Measurements from ENCODE around the gene CLIC5. TPM values are rescaled to one million over a fixed set of nuclear protein-coding genes. Genes with fewer than 3 reads are reported as not detected.

The CLIC5 gene
- total and polyA plus RNA-seq, 2 donors (not counting 1 experiment from before 2014, with no cell fraction given), result 0.96 to 0.97 TPM

- Histone ChIP-seq H3K9me3 (ENCODE audit: control extremely low read depth in 1 of 3, control insufficient read depth in 2 of 3, insufficient read depth in 1 of 3, low read length in 2 of 3) (no peaks in the 10 kb centered on the region), H3K79me2 (ENCODE audit: control insufficient read depth, insufficient read depth, low read length) (no peaks in the 10 kb centered on the region), H3K27ac (ENCODE audit: low read length in 2 of 2) (no peak overlapping the region), H4K20me1 (ENCODE audit: control insufficient read depth, insufficient read depth, low read length, poor library complexity, severe bottlenecking) (no peaks in the 10 kb centered on the region), H3K4me1 (ENCODE audit: control insufficient read depth in 2 of 2, insufficient read depth in 2 of 2, low read length in 2 of 2) (no peaks in the 10 kb centered on the region), H3K36me3 (replicated peaks in 1 of 2; ENCODE audit: control extremely low read depth in 1 of 2, control insufficient read depth in 1 of 2, extremely low read depth in 1 of 2, insufficient read depth in 2 of 2, low read length in 1 of 2) (no peaks in the 10 kb centered on the region), H3K4me3 (ENCODE audit: control extremely low read depth in 1 of 5, extremely low read depth in 1 of 5, insufficient read depth in 1 of 5, low read depth in 2 of 5, low read length in 4 of 5) (no peak overlapping the region), H2AFZ (ENCODE audit: insufficient read depth, low read depth, low read length, poor library complexity, severe bottlenecking) (no peak overlapping the region), H3K4me2 (replicated peaks; ENCODE audit: low read depth, low read length, poor library complexity, severe bottlenecking) (no peak overlapping the region), H3K27me3 (replicated peaks in 1 of 4; ENCODE audit: control extremely low read depth in 1 of 4, control insufficient read depth in 3 of 4, insufficient read depth in 4 of 4, low read length in 3 of 4) (peaks cover 0 to 17% (median 2%) of the 10 kb centered on the region in 4 experiments), H3K9ac (ENCODE audit: low read length) (no peak overlapping the region)
- Mint-ChIP-seq H3K4me1 (no peaks in the 10 kb centered on the region), H3K9me3 (ENCODE audit: insufficient read depth) (no peaks in the 10 kb centered on the region), H3K4me3 (no peak overlapping the region), H3K27me3 (peaks cover 42% of the 10 kb centered on the region), H3K27ac (no peak overlapping the region)
- ChIA-PET POLR2A (no interaction called here), CTCF (no interaction called here)
- DNase-seq (no peak), ATAC-seq (ENCODE audit: low read depth) (no peak)
- TF ChIP-seq EZH2 (IDR thresholded peaks at IDR 0.05; ENCODE audit: borderline replicate concordance, insufficient read depth, low read depth, low read length, poor library complexity, severe bottlenecking), result no peak
- TF ChIP-seq CTCF (IDR thresholded peaks at IDR 0.05), result no peak
- no CpG with 5 or more reads among the region's 1 CpG for WGBS (ENCODE audit: insufficient coverage)
- intact Hi-C loops (cut with micrococcal nuclease), result no loop called here
These were observed 43.3 kb upstream of the CLIC5 start for GRCh38 chr6:46058951-46059350.

- H3K79me2 ChIP-seq (ENCODE audit: control insufficient read depth, insufficient read depth, low read length), result no peaks in the 10 kb centered on the region
- H3K4me3 ChIP-seq (ENCODE audit: control extremely low read depth in 1 of 5, extremely low read depth in 1 of 5, insufficient read depth in 1 of 5, low read depth in 2 of 5, low read length in 4 of 5), result no peak overlapping the region
- no peaks in the 10 kb centered on the region for H3K4me1 ChIP-seq (ENCODE audit: control insufficient read depth in 2 of 2, insufficient read depth in 2 of 2, low read length in 2 of 2)
- Mint-ChIP-seq H3K4me3 (no peak overlapping the region), H3K27me3 (peaks cover 39% of the 10 kb centered on the region), H3K4me1 (no peaks in the 10 kb centered on the region), H3K27ac (no peak overlapping the region), H3K9me3 (ENCODE audit: insufficient read depth) (no peaks in the 10 kb centered on the region)
- no peak overlapping the region for H2AFZ ChIP-seq (ENCODE audit: insufficient read depth, low read depth, low read length, poor library complexity, severe bottlenecking)
- intact Hi-C loops (cut with micrococcal nuclease), result no loop called here
- H3K4me2 ChIP-seq (replicated peaks; ENCODE audit: low read depth, low read length, poor library complexity, severe bottlenecking), result no peak overlapping the region
- H4K20me1 ChIP-seq (ENCODE audit: control insufficient read depth, insufficient read depth, low read length, poor library complexity, severe bottlenecking), result no peaks in the 10 kb centered on the region
- POLR2A ChIA-PET, result no interaction called here
- peaks cover 0 to 12% (median 2%) of the 10 kb centered on the region in 4 experiments for H3K27me3 ChIP-seq (replicated peaks in 1 of 4; ENCODE audit: control extremely low read depth in 1 of 4, control insufficient read depth in 3 of 4, insufficient read depth in 4 of 4, low read length in 3 of 4)
- H3K9ac ChIP-seq (ENCODE audit: low read length), result no peak overlapping the region
- CTCF ChIA-PET, result no interaction called here
- H3K9me3 ChIP-seq (ENCODE audit: control extremely low read depth in 1 of 3, control insufficient read depth in 2 of 3, insufficient read depth in 1 of 3, low read length in 2 of 3), result no peaks in the 10 kb centered on the region
- no peaks in the 10 kb centered on the region for H3K36me3 ChIP-seq (replicated peaks in 1 of 2; ENCODE audit: control extremely low read depth in 1 of 2, control insufficient read depth in 1 of 2, extremely low read depth in 1 of 2, insufficient read depth in 2 of 2, low read length in 1 of 2)
- no peak overlapping the region for H3K27ac ChIP-seq (ENCODE audit: low read length in 2 of 2)
- no peak for DNase-seq
- ATAC-seq (ENCODE audit: low read depth), result no peak
- TF ChIP-seq EZH2 (IDR thresholded peaks at IDR 0.05; ENCODE audit: borderline replicate concordance, insufficient read depth, low read depth, low read length, poor library complexity, severe bottlenecking) (no peak), CTCF (IDR thresholded peaks at IDR 0.05) (no peak)
These were observed 42.1 kb upstream of the CLIC5 start for GRCh38 chr6:46057792-46058191.

All from B cell (primary cell).